ENCODE measurements around the gene SPINK13. TPM values are rescaled to one million over a fixed set of nuclear protein-coding genes. Genes with fewer than 3 reads are reported as not detected.

The SPINK13 gene
- total RNA-seq, 4 donors from 2014 or later = not detected

DNA sequence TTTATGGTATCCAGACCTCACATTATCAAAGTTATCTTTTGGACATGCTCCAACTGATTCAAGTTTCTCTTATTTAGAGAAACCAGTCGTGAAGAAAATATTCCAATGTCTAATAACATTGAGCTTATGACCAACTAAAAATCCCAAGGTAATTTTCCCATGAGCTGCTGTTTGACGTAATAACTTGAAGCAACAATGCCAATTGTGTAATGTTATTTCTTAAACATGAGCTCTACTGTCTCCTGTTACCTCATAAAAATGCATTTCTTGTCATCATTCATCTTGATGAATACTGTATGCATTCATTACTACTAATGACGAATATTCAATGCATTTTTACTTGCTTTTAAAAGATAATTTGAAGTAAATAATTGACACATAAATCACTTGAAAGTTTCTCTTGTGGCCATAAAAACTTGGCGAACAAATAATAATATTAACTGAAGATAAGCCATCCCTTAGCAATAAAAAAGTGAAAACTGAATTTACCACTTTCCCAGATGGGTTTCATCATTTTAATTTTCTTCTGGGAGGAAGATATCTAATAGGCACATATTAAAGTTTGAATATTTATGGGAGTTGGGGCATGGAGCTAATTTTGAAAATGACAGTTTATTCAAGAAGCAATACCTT, 30.7 kb upstream of the SPINK13 start:
- intact Hi-C loops (cut with DNase I; ENCODE audit: low total_unique reads) = no loop called here
- TF ChIP-seq POLR2A (IDR thresholded peaks at IDR 0.05) = no peak
- TF ChIP-seq, protein P1, sequence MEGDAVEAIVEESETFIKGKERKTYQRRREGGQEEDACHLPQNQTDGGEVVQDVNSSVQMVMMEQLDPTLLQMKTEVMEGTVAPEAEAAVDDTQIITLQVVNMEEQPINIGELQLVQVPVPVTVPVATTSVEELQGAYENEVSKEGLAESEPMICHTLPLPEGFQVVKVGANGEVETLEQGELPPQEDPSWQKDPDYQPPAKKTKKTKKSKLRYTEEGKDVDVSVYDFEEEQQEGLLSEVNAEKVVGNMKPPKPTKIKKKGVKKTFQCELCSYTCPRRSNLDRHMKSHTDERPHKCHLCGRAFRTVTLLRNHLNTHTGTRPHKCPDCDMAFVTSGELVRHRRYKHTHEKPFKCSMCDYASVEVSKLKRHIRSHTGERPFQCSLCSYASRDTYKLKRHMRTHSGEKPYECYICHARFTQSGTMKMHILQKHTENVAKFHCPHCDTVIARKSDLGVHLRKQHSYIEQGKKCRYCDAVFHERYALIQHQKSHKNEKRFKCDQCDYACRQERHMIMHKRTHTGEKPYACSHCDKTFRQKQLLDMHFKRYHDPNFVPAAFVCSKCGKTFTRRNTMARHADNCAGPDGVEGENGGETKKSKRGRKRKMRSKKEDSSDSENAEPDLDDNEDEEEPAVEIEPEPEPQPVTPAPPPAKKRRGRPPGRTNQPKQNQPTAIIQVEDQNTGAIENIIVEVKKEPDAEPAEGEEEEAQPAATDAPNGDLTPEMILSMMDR (IDR thresholded peaks at IDR 0.05) = no peak
- WGBS, 2 donors = 16 to 20% methylated on average over 4 of the region's 4 CpGs
- no peak overlapping the region for H3K4me3 ChIP-seq (ENCODE audit: low read depth, poor library complexity, severe bottlenecking)
- DNase-seq (ENCODE audit: low spot score in 2 of 2) = no peak

DNA sequence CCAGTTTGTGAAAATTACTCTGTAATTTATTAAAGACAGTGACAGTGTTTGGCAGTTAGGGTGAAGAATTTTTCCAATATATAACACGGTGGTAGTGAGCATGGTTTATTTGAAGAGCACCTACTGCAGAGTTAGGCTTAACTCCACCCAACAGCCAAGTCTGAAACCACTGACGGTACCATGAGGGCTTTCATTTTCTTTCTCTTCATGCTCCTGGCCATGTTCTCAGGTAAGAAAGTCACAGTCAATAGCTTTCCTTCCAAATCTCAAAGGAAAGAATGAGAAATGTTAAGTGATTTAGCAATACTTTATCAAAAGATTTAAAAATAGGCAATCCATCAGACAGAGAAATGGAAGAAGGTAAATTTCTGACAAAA, 30.2 kb upstream of the SPINK13 start, which contains the start of gene MARCOL:
MARCOL (plus strand) TSS at position 108 of the 377 bp plus-strand sequence; CDS start at position 181, 73 bp downstream.
- no peak for DNase-seq (ENCODE audit: low spot score in 2 of 2)
- no peak for TF ChIP-seq POLR2A (IDR thresholded peaks at IDR 0.05)
- TF ChIP-seq, protein P1 (IDR thresholded peaks at IDR 0.05) = no peak
- intact Hi-C loops (cut with DNase I; ENCODE audit: low total_unique reads) = no loop called here
- 47 to 53% methylated on average over 2 of the region's 2 CpGs for WGBS, 2 donors
- H3K4me3 ChIP-seq (ENCODE audit: low read depth, poor library complexity, severe bottlenecking) = no peak within 1 kb of the TSS

DNA sequence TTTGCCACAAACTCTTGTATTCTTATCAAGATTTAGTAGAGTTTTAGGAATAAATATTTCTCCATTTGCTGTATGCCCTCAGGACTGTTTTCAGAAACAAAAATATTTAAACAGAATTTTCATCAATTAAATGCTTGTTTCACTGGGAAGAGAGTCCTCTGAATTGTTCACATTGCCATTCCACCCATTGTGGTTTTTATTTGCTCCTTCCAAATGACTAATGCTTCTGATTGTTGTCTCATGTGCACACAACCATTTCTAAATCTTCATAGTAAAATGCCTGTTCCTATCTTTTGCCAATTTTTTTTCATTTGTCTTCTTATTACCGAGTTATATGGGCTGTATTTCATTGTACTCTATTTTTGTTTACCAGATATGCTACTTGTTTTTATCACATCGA, 19.7 kb upstream of the SPINK13 start:
- TF ChIP-seq, protein P1 (IDR thresholded peaks at IDR 0.05) = no peak
- TF ChIP-seq POLR2A (IDR thresholded peaks at IDR 0.05) = no peak
- 78 to 86% methylated on average over 2 of the region's 2 CpGs for WGBS, 2 donors
- DNase-seq (ENCODE audit: low spot score in 2 of 2) = no peak

DNA sequence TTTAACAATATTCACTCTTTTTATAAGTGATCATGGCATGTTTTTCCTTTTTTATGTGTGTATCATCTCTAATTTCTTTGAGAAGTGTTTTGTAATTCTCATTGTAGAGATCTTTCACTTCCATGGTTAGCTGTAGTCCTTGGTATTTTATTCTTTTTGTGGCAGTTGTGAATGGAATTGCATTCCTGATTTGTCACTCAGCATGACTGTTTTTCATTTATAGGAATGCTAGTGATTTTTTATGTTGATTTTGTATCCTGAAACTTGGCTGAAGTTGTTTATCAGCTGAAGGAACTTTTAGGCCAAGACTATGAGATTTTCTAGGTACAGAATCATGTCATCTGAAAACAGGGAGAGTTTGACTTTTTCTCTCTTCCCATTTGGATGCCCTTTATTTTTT, 13.1 kb upstream of the SPINK13 start:
- TF ChIP-seq, protein P1 (IDR thresholded peaks at IDR 0.05) = no peak
- TF ChIP-seq POLR2A (IDR thresholded peaks at IDR 0.05) = no peak
- DNase-seq (ENCODE audit: low spot score in 2 of 2) = no peak

More for the DNA sequence above, 19.7 kb upstream of the SPINK13 start:
- no peak overlapping the region for H3K4me3 ChIP-seq (ENCODE audit: low read depth, poor library complexity, severe bottlenecking)
- intact Hi-C loops (cut with DNase I; ENCODE audit: low total_unique reads) = no loop called here

DNA sequence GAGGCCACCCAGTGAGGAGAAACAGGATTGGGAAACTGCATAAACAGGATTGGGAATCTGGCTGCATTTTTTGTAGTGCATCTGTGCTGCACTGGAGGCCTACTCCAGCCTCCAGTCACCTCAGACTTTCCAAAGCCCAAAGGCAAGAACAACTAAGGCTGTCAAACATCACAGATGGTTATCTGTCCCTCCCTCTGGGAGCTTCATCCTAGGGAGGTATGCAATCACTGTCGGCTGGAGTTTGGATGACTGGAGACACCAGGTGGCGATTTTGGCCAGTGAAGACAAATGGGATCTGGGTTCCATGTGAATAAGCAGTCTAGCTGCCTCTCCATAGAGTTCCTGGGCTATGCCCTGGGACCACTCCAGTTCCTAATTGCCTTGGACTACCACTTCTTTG, 9.3 kb upstream of the SPINK13 start:
- intact Hi-C loops (cut with DNase I; ENCODE audit: low total_unique reads) = no loop called here
- TF ChIP-seq POLR2A (IDR thresholded peaks at IDR 0.05) = no peak
- TF ChIP-seq, protein P1 (IDR thresholded peaks at IDR 0.05) = no peak
- no peak for DNase-seq (ENCODE audit: low spot score in 2 of 2)
- 64 to 65% methylated on average over 2 of the region's 2 CpGs for WGBS, 2 donors
- no peak overlapping the region for H3K4me3 ChIP-seq (ENCODE audit: low read depth, poor library complexity, severe bottlenecking)

More for the DNA sequence above, 13.1 kb upstream of the SPINK13 start:
- intact Hi-C loops (cut with DNase I; ENCODE audit: low total_unique reads) = no loop called here
- H3K4me3 ChIP-seq (ENCODE audit: low read depth, poor library complexity, severe bottlenecking) = no peak overlapping the region

DNA sequence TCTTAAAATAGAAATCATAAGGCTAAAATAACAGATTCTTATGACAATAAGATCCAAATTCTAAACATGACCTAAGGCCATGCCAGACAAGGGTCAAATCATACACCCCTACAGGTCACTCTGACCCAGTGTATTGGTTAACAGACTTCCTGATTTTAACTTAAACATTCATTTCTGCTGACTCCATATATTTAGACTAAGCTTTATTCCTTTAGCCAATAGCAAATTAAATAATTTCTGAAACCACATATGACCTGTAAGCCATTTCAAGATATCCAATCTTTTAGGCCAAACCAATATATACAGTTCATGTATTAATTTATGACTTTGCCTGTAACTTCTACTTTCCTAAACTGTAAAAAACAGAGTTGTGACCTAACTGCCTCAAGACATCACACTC, 7.4 kb upstream of the SPINK13 start:
- TF ChIP-seq, protein P1 (IDR thresholded peaks at IDR 0.05) = no peak
- no peak for TF ChIP-seq POLR2A (IDR thresholded peaks at IDR 0.05)
- no peak overlapping the region for H3K4me3 ChIP-seq (ENCODE audit: low read depth, poor library complexity, severe bottlenecking)
- no peak for DNase-seq (ENCODE audit: low spot score in 2 of 2)
- intact Hi-C loops (cut with DNase I; ENCODE audit: low total_unique reads) = no loop called here

Measured in lower leg skin (tissue), 4 donors.